GM23338 (cell line): ENCODE measurements around the gene ACAN.

ENCODE experiments used
- CTCF ChIP-seq, 2 experiments: fragments of 200-600 bp in 1 of 2; sonication (generic) in 1 of 2; conservative IDR thresholded peaks; 2 replicates each; pipeline versions ENCODE4 v1.5.1 to v1.6.1; 2016 to 2017; ENCODE audit warnings: antibody characterized with exemption in 2 of 2, low read depth in 2 of 2, mild to moderate bottlenecking in 2 of 2, moderate library complexity in 1 of 2
- REST ChIP-seq: IDR thresholded peaks from one replicate; pipeline ENCODE4 v1.6.1; 2018; ENCODE audit warnings: antibody characterized with exemption; ENCODE audit not compliant: unreplicated experiment

- TF ChIP-seq REST (no peak), CTCF (conservative IDR thresholded peaks at IDR 0.05; ENCODE audit: low read depth in 2 of 2) (no peak)
These were observed 31.9 kb downstream of the ACAN start for GRCh38 chr15:88835119-88835518.
